ENCODE results near the gene KRTAP10-3.

Gene KRTAP10-3

GRCh38 chr21:44520326-44521300 is 38.0 kb downstream of the KRTAP10-3 start:
- DNase-seq (ENCODE audit: insufficient read length, low spot score), result no peak
- FAIRE-seq, result no peak

- DNase-seq (ENCODE audit: insufficient read length, low spot score), result no peak
- no peak for FAIRE-seq
Measured at GRCh38 chr21:44519346-44520325, 39.0 kb downstream of the KRTAP10-3 start.

DNA sequence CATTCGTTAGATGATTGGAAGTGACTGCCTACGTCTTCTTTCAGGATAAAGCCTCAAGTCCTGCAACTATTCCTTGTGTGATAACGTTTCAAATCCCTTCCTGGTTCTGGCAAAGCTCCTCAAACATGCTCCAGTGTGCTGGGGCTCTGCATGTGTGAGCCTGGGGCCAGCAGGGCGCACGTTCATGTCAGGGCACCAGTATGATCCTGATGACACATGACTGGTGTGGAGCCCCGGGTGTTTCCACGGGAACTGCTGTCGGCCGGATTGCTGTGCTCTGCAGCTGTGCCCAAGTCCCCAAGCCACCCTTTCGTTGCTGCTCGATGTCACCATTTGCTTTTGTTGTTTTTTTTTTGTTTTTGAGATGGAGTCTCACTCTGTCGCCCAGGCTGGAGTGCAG is 39.9 kb downstream of the KRTAP10-3 start:
- DNase-seq (ENCODE audit: insufficient read length, low spot score) (no peak), FAIRE-seq (no peak)

- no peak for DNase-seq (ENCODE audit: insufficient read length, low spot score)
- FAIRE-seq, result no peak
Measured at GRCh38 chr21:44517175-44517899, 41.3 kb downstream of the KRTAP10-3 start.

- FAIRE-seq (no peak), DNase-seq (ENCODE audit: insufficient read length, low spot score) (no peak)
Measured at GRCh38 chr21:44516828-44517174, 41.8 kb downstream of the KRTAP10-3 start.

DNA sequence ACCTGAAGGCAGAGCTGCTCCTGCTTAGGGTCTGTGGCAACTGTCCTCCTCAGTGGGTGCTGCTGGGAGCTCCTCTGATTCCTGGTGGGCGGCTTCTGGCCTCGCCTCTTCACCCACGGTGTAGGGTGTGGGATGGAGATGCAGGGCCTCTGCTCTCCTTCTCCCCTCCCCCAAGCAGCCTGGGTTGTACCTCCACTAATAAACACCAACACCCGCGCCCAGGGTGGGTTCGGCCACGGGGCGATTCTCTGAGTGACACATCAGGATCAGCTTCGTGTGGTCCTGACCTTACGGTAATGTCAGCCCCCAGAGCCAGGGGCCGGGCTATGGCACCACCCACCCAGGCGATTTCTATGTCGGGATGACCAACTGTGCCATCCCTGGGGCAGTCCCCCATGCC is 42.3 kb downstream of the KRTAP10-3 start:
- FAIRE-seq, result no peak
- DNase-seq (ENCODE audit: insufficient read length, low spot score), result no peak

GRCh38 chr21:44515359-44516165 is 43.0 kb downstream of the KRTAP10-3 start:
- FAIRE-seq, result no peak

GRCh38 chr21:44514746-44515358 is 43.7 kb downstream of the KRTAP10-3 start:
- no peak for DNase-seq (ENCODE audit: insufficient read length, low spot score)
- FAIRE-seq, result no peak

More at GRCh38 chr21:44515359-44516165, 43.0 kb downstream of the KRTAP10-3 start:
- no peak for DNase-seq (ENCODE audit: insufficient read length, low spot score)

- FAIRE-seq (no peak), DNase-seq (ENCODE audit: insufficient read length, low spot score) (no peak)
Measured at GRCh38 chr21:44514218-44514520, 44.4 kb downstream of the KRTAP10-3 start.

DNA sequence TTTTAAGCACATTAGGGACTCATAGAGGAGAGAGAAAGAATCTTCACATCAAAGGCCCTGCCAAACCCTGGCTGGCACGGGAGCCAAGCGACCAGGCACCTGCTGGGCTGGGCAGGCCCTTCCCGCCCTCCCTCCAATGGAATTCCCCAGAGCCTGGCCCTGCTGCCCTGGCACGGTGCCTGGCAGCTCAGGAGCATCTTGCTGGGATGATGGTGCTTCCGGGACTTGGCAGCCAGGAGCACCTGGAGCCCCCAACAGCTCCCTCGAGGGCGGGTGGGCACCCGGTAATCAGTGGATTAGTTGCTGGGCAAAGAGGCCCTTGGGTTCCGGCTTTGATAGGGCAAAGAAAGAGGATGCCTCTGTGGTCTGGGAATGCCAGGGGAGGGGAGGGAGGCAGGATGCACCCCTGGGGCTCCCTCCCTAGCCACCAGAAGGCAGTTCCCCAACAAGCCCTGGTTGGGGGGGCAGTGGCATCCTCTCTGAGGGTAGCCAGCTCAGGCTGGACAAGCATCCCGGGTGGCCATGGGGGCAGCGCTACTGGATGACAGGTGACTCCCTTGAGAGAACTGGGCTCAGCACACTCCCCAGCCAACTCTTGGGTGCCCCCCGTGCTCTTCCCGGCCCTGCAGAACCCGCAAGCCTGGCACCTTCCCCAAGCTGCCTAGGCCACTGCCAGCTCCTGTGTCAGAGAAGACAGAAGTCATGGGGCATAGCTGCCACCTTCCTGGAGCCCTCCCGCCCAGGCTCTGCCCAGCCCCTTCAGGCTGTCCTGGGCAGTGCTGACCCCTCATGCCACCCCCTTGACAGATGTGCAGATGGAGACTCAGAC is 45.0 kb downstream of the KRTAP10-3 start:
- FAIRE-seq (no peak), DNase-seq (ENCODE audit: insufficient read length, low spot score) (no peak)

GRCh38 chr21:44512496-44513388 is 45.9 kb downstream of the KRTAP10-3 start:
- no peak for DNase-seq (ENCODE audit: insufficient read length, low spot score)
- no peak for FAIRE-seq

DNA sequence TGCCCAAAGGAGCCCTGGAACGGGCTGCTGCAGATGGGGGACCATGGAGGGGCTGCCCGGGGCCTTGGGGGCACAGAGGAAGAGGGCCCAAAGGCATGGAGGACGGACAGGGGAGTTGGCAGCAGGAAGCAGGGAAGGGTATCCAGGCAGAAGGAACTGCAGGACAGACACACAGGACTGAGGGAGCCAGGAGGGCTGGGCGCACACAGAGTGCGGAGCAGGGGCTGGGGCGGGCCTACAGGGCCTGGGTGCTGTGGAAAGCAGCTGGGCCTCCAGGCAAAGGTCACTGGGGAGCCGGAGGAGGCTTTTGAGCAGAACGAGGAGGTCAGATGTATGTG is 46.7 kb downstream of the KRTAP10-3 start:
- DNase-seq (ENCODE audit: insufficient read length, low spot score), result no peak
- FAIRE-seq, result no peak

- FAIRE-seq, result no peak
- no peak for DNase-seq (ENCODE audit: insufficient read length, low spot score)
Measured at GRCh38 chr21:44511219-44511937, 47.2 kb downstream of the KRTAP10-3 start.

GRCh38 chr21:44510508-44511218 is 47.9 kb downstream of the KRTAP10-3 start:
- DNase-seq (ENCODE audit: insufficient read length, low spot score) (peak; percentile 89), FAIRE-seq (peak; percentile 81)

DNA sequence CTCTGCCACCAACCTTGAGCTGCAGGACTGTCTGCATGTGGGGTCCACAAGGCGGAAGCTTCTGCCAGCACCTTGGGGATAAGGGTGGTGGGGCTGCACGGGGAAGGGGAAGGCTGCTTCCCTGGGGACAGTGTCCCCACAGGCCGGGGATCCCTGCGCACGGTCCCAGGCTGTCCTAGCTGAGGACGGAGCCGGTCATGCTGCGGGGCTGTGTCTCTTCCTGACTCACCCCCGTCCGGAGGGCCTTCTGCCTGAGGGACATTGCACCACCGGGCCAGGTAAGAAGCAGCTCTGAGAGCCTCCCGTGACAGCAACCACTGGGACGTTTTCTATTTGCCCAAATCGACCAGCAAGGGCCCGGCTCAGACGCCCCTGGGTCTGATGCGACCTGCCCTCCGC is 48.5 kb downstream of the KRTAP10-3 start:
- no peak for DNase-seq (ENCODE audit: insufficient read length, low spot score)
- no peak for FAIRE-seq

- DNase-seq (ENCODE audit: insufficient read length, low spot score) (no peak), FAIRE-seq (no peak)
Measured at GRCh38 chr21:44509539-44509938, 49.1 kb downstream of the KRTAP10-3 start.
